Activated CD4-positive, alpha-beta T cell treated with anti-CD3 and anti-CD28 coated beads, Interleukin-10, Interleukin-2, amounts not matched to agents 100 ng/mL and 50 ng/mL, durations not matched to agents 16 hours and 8 hours (primary cell): ENCODE data around the gene NDUFA7.

ENCODE experiments used
- DNase-seq: peaks from one replicate; pipeline ENCODE4 v3.0.0-alpha.2; 2020

NDUFA7 gene

GRCh38 chr19:8261347-8261746, 59.8 kb downstream of the NDUFA7 start:
- no peak for DNase-seq
